Ramos (cell line): ENCODE measurements around the gene CCNG2.

Experiments used
- in situ Hi-C: fragments of 300-500 bp; cut with MboI; formaldehyde crosslinking; loops from one replicate; pipeline ENCODE4 v1.14.3; 2022; ENCODE audit warnings: low sequenced_read_pairs; ENCODE audit not compliant: unreplicated experiment

Gene CCNG2

GRCh38 chr4:77199276-77199675, 42.3 kb downstream of the CCNG2 start:
- in situ Hi-C loops: no loop called here

DNA sequence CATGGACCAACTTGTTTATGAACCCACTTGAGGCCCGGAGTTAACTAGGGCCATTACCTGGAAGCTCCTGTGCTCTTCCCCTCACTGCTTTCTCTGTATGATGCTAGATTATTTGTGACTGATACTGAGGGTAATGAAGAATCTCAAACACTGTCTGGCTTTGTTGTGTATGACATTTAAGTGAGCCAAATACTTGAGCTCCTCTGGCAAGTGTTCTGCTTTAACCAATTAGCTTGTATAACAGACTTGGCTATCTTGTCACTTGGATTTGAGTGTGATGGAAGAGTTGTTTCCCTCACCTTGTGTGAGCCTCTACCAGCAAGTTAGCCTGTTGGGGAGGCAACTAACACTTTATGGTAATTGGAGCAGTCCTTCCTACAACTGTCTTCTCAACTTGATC, 42.7 kb downstream of the CCNG2 start:
- in situ Hi-C loops: no loop called here

DNA sequence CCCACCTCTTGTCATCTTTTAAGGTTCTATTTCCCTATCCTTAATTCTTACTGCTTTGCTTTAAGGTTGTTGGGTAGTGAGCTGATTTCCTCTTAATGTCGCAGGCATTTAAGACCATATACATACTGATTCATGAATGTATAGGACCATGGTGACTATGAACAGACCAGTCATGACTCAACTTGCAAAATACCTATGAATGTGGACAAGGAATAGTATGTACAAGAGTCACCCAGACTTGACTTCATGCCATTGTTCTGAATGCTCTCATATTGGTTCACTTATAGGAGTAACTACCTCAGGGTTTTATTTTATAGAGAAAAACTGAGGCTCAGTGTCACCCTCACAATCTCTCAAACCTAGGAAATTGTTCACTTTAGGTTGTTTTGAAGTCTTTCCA, 44.3 kb downstream of the CCNG2 start:
- in situ Hi-C loops: no loop called here

DNA sequence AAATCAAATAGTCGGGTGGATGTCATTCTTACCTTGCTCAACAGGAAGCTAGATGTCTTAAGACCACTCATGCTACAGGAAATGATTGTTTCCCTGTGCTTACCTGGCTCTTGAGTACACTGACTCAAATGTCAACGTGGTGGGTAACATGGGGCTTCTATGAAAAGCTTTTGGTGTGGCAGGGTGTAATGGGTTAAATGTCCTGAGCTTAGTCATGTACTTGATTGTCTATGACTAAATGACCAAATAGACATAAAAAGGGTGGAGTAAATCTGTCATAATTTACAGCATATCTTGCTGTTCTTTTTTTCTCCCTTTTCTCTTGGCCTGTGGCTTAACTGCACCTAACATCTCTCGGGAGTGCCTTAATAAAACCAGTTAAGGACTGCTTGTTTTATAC, 44.9 kb downstream of the CCNG2 start:
- in situ Hi-C loops: no loop called here

DNA sequence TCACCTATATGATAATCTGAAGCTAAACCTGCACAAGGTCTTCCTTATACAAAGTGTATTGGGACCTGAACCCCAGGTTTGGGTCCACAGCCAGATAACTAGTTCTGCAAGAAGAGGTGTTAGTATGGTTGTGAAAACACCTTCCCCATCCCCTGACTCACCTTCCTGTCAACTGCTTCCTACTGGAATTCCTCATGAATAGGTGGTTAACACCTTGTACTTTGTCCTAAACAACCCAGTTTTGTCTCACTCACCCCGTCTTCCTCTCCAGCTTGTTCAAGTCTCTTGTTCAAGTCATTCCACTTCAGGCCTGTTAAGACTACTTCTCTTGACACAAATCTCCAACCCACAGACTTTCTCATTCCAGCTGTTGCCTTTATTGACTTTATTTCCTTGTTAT, 45.5 kb downstream of the CCNG2 start:
- in situ Hi-C loops: no loop called here

DNA sequence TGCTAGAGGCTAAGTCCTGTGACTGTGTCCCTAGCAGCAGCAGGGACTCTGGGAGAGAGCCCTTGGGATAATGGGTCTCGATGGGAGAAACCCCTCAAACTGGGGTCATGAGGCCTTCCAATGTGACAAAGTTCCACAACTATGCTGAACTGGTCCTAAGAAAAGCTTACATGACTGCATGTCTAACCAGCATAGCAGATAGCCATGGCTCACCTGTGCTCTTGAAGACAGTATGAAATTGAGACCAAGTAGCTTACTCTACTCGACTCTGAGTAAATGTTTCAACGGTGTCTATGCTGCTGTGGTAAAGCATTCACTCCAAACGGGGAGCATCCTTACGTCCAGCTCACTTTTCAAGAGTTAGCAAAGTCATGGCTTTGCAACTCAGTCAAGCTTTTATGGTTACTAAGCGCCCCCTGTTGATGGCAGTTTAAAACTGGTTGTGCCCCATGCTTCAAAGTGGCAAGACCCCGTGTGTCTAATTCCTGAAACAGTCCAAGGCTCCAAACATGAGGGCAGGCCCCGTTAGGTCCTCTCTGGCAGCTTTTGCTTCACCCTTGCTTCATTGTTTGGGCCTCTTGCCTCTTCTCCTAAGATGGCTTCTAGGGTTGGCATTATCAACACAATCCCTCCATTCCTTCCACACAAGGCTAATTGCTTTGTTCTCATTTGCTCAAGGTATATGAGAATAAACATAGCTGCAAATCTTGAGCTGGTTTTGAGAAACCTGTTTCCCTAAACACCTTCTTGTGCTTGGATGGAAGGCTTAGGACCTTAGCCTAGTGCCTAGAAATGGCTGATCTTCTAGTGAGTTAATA, 46.6 kb downstream of the CCNG2 start:
- in situ Hi-C loops: no loop called here

DNA sequence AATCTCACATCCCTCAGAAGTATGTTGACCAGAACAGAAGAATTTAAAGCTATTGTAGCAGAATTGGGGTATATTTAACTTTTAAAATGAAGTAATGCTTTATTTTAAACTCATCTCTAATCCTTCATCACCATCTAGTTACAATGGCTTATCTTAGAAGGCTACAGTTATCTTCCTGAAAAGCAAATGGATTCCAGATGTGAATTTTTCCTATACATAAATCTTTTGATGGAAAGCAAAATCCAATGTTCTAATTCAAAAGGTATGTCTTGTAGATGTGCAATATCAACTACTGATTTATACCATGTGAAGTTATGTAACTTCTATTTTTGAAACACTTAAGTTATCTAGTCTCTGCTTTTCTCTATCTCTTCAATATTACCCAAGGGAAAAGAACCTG, 47.6 kb downstream of the CCNG2 start:
- in situ Hi-C loops: no loop called here

DNA sequence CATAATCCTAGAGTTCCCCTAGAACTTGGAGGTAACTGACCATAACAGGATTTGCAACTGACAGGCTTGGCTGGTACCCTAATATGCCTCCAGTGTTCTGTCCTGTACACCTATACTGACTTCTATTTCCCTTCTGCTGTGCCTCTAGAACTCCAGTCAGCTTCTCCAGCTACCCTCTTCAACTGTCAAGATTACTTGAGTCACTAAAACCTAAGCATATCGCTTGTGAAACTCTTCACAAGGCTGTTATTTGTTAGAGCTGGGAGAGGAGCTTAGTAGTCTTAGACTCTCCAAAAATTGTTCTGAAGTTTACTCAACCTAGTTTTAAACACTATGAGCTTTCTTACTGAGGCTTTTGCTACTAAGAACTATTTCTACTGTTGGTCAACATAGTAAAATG, 52.0 kb downstream of the CCNG2 start:
- in situ Hi-C loops: no loop called here

DNA sequence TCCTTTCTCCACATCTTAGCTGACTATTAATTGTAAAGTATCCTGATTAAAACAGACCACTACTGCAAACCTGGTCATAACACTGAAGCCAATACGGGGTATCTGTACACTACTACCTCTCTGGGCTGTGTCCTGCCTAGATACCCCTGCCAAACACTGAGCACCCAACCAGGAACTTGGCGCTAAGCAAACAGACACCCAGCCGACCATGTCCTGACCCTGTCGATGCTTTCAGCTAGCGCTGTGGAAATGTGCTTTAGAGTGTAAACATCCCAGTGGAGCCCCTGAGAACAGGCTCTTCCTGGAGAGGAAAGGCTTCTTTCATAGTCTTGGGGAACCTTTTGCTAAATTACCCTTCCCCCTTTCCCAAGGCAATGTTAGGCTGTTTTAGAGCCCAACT, 52.9 kb downstream of the CCNG2 start:
- in situ Hi-C loops: no loop called here

DNA sequence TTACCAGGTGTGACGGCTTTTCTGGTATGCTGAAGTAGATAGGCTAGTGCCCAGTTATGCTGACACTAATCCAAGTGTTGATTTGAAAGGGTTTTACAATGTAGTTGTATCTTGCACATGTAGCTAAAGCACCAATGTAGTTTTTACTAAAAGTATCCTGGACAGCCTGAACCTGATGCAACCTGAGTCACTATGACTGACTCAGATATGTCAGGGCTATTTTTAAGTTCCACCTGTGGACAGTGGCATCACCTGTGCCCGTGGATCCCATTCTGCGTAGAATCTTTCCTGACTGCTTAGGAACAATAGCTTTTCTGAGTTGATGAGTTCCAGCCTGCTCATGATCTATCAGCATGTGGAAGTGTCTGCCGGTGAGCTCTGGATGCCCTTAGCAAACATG, 58.1 kb downstream of the CCNG2 start:
- in situ Hi-C loops: no loop called here

DNA sequence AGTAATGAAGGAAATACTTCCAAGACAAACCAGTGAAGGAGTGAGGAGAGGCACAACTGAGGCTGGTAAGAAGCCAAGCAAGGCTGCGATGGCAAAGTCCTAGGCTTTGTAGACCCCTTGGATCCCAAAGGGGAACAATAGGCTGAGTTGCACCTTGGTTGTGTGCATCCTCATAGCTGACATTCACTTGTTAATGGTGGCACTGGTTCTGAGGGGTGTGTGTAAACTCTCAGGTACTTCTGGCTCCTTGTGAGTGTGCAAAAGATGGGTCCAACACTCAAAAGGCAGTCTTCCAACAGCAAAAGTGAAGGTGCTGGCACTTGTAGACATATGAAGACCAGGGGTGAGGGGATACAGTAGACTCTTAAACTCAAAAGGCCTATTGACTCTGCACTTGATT, 60.5 kb downstream of the CCNG2 start:
- in situ Hi-C loops: no loop called here

GRCh38 chr4:77219266-77219665, 62.3 kb downstream of the CCNG2 start:
- in situ Hi-C loops: no loop called here
